GM12801 (cell line): ENCODE measurements around the gene HSPA5.

Experiments used
- TF ChIP-seq, protein P1 (sequence below): IDR thresholded peaks from one replicate; pipeline ENCODE4 v1.5.1; 2011; ENCODE audit warnings: control low read depth; ENCODE audit not compliant: insufficient read length; ENCODE audit errors: extremely low read depth

The HSPA5 gene

GRCh38 chr9:125214186-125214585, 27.0 kb downstream of the HSPA5 start:
- TF ChIP-seq, protein P1, sequence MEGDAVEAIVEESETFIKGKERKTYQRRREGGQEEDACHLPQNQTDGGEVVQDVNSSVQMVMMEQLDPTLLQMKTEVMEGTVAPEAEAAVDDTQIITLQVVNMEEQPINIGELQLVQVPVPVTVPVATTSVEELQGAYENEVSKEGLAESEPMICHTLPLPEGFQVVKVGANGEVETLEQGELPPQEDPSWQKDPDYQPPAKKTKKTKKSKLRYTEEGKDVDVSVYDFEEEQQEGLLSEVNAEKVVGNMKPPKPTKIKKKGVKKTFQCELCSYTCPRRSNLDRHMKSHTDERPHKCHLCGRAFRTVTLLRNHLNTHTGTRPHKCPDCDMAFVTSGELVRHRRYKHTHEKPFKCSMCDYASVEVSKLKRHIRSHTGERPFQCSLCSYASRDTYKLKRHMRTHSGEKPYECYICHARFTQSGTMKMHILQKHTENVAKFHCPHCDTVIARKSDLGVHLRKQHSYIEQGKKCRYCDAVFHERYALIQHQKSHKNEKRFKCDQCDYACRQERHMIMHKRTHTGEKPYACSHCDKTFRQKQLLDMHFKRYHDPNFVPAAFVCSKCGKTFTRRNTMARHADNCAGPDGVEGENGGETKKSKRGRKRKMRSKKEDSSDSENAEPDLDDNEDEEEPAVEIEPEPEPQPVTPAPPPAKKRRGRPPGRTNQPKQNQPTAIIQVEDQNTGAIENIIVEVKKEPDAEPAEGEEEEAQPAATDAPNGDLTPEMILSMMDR: no peak

DNA sequence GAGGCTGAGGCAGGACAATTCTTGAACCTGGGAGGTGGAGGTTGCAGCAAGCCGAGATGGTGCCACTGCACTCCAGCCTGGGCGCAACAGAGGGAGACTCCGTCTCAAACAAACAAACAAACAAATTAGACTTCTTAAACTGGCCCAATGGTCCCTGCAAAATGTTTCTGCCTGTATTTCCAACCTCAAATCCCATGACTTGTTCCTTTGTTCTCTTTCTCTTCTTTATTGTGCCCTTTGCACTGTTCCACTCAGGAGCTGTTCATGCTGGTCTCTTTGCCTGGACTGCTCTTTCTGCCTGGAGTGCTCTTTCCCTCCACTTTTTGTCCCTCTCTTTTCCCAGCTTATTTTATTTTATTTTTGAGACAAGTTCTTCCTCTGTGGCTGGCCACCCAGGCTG, 36.7 kb downstream of the HSPA5 start:
- TF ChIP-seq, protein P1: no peak

DNA sequence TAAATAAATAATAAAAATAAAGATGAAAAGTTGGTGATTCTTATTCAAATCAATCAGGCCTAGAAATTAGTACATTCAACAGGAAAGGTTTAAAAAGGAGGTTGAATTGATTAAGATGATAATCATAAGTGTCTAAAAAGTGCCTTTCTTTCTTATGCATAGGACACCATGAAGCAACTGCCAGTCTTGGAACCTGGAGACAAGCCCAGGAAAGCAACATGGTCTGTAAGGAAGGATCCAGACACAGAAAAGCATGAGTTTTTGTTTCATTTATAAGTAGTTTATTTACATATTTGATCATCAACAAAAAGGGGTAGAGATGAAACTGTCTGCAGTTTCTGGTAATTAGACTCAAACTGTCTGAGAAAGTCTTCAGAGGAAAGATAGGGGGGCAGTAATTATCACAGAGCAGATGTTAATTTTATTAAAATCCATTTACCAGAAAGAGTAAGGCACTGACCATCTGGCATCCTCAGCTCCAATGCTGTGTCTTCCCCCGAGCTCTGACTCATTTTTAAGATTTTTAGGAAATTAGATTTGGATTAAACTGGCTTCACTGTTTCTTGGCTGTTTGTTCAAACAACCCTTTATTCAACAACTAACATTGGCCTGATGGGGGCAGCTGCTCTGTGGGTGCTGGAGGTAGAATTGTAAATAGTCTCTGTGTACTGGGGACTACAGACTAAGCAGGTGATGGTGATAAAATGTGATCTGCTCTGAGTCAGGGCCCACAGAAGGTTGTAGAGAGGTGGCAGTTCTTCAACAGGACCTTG, 38.1 kb downstream of the HSPA5 start:
- TF ChIP-seq, protein P1: no peak

DNA sequence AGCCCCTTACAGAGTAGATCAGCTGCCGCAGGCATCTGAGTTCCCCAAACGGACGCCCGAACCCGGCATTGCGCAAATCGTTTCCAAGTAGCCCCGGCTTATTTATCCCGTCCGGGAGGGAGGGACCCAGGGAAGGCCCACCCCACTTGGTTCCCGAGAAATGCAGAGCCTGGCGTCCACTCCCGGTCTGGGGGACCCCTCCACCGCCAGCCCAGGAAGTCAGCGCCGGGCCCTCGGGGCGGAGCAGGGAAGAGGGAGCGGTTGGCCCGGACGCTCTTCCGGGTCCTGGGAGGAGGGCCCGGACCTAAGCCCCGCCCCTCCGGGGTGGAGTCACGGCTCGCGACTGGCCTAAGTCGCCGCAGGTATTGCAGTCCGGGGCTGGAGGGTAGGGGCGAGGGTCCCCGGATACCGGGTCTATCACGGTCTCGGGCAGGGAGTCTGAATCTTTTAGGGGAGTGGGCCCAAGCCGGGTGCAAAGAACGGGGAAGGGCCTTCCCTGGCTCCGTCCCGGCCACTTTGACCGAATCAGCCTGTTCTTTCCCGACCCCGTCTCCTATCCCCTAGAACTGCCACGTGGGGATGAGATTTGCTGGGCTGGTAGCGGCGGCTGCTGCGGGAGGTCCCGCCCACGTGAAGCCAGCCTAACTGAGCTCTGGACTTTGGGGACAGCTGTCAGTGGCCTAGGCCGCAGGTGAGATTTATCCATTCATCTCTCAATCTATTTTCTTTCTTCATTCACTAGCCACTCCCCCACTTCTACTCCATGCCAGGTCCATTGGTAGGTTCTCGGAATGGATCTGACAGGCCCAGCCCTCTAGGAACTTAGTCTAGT, 40.7 kb downstream of the HSPA5 start, which contains the start of gene RABEPK:
Gene RABEPK, plus strand, starts transcription at position 327 of the 832 bp plus-strand sequence. CDS start 2,472 bp downstream, outside the sequence.
- TF ChIP-seq, protein P1: no peak

DNA sequence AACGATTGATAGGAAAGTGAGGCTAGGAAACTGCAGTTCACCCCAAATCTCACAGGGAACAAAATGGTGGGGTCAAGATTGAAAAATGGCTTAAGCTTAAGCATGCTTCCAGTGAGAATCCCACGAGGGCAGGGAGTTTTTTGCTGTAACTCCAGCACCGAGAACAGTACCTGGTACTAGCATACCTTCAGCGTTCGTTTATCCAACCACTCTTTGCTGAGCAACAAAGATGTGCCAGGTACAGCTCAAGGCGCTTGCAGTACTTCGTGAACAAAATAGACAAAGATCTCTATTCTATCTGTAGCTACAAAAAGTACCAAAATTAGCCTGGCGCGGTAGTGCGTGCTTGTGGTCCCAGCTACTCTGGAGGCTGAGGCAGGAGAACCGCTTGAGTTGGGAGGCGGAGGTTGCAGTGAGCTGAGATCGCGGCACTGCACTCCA, 50.8 kb downstream of the HSPA5 start:
- TF ChIP-seq, protein P1: no peak

- TF ChIP-seq, protein P1: no peak
Observed at GRCh38 chr9:125189361-125190289, 51.5 kb downstream of the HSPA5 start, which contains the start of gene PPP6C. TSS of gene PPP6C (minus strand) at chr9:125189803. CDS start at chr9:125189718, 85 bp downstream.

- TF ChIP-seq, protein P1: no peak
Observed at GRCh38 chr9:125189011-125189360, 52.2 kb downstream of the HSPA5 start.
